ENCODE measurements around the gene FOXP1. TPM values are rescaled to one million over a fixed set of nuclear protein-coding genes. Genes with fewer than 3 reads are reported as not detected.

The FOXP1 gene
- total RNA-seq, 2 donors from 2014 or later: 41.7 to 94.3 TPM

- Mint-ChIP-seq H3K36me3 (ENCODE audit: low read depth) (peaks cover 4% of the 10 kb centered on the region), H3K9me3 (no peaks in the 10 kb centered on the region), H3K4me3 (no peak overlapping the region), H3K4me1 (peaks cover 42% of the 10 kb centered on the region), H3K27me3 (ENCODE audit: insufficient read depth) (no peaks in the 10 kb centered on the region), H3K27ac (no peak overlapping the region)
- Histone ChIP-seq H3K36me3 (ENCODE audit: control insufficient read depth, insufficient read depth, low read length) (no peaks in the 10 kb centered on the region), H3K27ac (ENCODE audit: low read depth, low read length) (no peak overlapping the region), H3K27me3 (ENCODE audit: control insufficient read depth, insufficient read depth, low read length, poor library complexity, severe bottlenecking) (no peaks in the 10 kb centered on the region), H3K9me3 (ENCODE audit: control insufficient read depth, low read length) (no peaks in the 10 kb centered on the region), H3K4me1 (ENCODE audit: control insufficient read depth, insufficient read depth, low read length) (peaks cover 3% of the 10 kb centered on the region), H3K4me3 (ENCODE audit: low read length) (no peak overlapping the region), H3K9ac (ENCODE audit: extremely low read depth, low read length, poor library complexity, severe bottlenecking) (no peak overlapping the region)
- no peak for DNase-seq
- 84 to 97% methylated on average over 5 to 7 of the region's 7 CpGs for WGBS, 2 experiments (ENCODE audit: insufficient coverage in 1 of 2, insufficient read length in 1 of 2)
- no peak for TF ChIP-seq CTCF (conservative IDR thresholded peaks at IDR 0.05)
Observed at GRCh38 chr3:71229905-71230657, 353.4 kb downstream of the FOXP1 start.

- Mint-ChIP-seq H3K27ac (no peak overlapping the region), H3K36me3 (ENCODE audit: low read depth) (no peaks in the 10 kb centered on the region), H3K27me3 (ENCODE audit: insufficient read depth) (no peaks in the 10 kb centered on the region), H3K4me1 (peaks cover 42% of the 10 kb centered on the region), H3K4me3 (no peak overlapping the region), H3K9me3 (no peaks in the 10 kb centered on the region)
- DNase-seq: no peak
- Histone ChIP-seq H3K27ac (ENCODE audit: low read depth, low read length) (no peak overlapping the region), H3K9ac (ENCODE audit: extremely low read depth, low read length, poor library complexity, severe bottlenecking) (no peak overlapping the region), H3K4me3 (ENCODE audit: low read length) (no peak overlapping the region), H3K27me3 (ENCODE audit: control insufficient read depth, insufficient read depth, low read length, poor library complexity, severe bottlenecking) (no peaks in the 10 kb centered on the region), H3K36me3 (ENCODE audit: control insufficient read depth, insufficient read depth, low read length) (no peaks in the 10 kb centered on the region), H3K4me1 (ENCODE audit: control insufficient read depth, insufficient read depth, low read length) (peaks cover 3% of the 10 kb centered on the region), H3K9me3 (ENCODE audit: control insufficient read depth, low read length) (no peaks in the 10 kb centered on the region)
- 92 to 100% methylated on average over 3 to 8 of the region's 9 CpGs for WGBS, 2 experiments (ENCODE audit: insufficient coverage in 1 of 2, insufficient read length in 1 of 2)
- no peak for TF ChIP-seq CTCF (conservative IDR thresholded peaks at IDR 0.05)
Observed at GRCh38 chr3:71228156-71228866, 355.2 kb downstream of the FOXP1 start.

GRCh38 chr3:71227270-71227661 lies 356.3 kb downstream of the FOXP1 start:
- H3K9ac ChIP-seq (ENCODE audit: extremely low read depth, low read length, poor library complexity, severe bottlenecking): no peak overlapping the region
- H3K27ac Mint-ChIP-seq: no peak overlapping the region
- peaks cover 3% of the 10 kb centered on the region for H3K4me1 ChIP-seq (ENCODE audit: control insufficient read depth, insufficient read depth, low read length)

More at GRCh38 chr3:71227270-71227661, 356.3 kb downstream of the FOXP1 start:
- Histone ChIP-seq H3K36me3 (ENCODE audit: control insufficient read depth, insufficient read depth, low read length) (no peaks in the 10 kb centered on the region), H3K4me3 (ENCODE audit: low read length) (no peak overlapping the region), H3K9me3 (ENCODE audit: control insufficient read depth, low read length) (no peaks in the 10 kb centered on the region), H3K27ac (ENCODE audit: low read depth, low read length) (no peak overlapping the region), H3K27me3 (ENCODE audit: control insufficient read depth, insufficient read depth, low read length, poor library complexity, severe bottlenecking) (no peaks in the 10 kb centered on the region)
- WGBS, 2 experiments (ENCODE audit: insufficient coverage in 1 of 2, insufficient read length in 1 of 2): 89 to 94% methylated on average over 5 to 6 of the region's 6 CpGs
- no peak overlapping the region for H3K4me3 Mint-ChIP-seq
- H3K4me1 Mint-ChIP-seq: peaks cover 42% of the 10 kb centered on the region
- H3K9me3 Mint-ChIP-seq: no peaks in the 10 kb centered on the region
- no peak for DNase-seq
- no peaks in the 10 kb centered on the region for H3K27me3 Mint-ChIP-seq (ENCODE audit: insufficient read depth)
- no peak for TF ChIP-seq CTCF (conservative IDR thresholded peaks at IDR 0.05)
- H3K36me3 Mint-ChIP-seq (ENCODE audit: low read depth): peaks cover 2% of the 10 kb centered on the region
